Stimulated activated CD8-positive, alpha-beta memory T cell treated with anti-CD3 and anti-CD28 coated beads, Interleukin-7, amount 100 ng/mL, for 1 hour (primary cell): ENCODE results near the gene TMEM45B.
A peak's percentile ranks its signal among the peaks of the same experiment; 100 is the strongest.
"Not testable (repeated sequence)": the region's sequence is repeated elsewhere in the genome, so short reads cannot be mapped to it uniquely, and the experiment has no call there.

Experiments
- DNase-seq, 2 donors: peaks; one replicate each; pipeline ENCODE4 v3.0.0-alpha.2; 2020; ENCODE audit warnings: low read depth in 2 of 2

TMEM45B gene

GRCh38 chr11:129808241-129808640 is 7.4 kb upstream of the TMEM45B start:
- not testable (repeated sequence) for DNase-seq

GRCh38 chr11:129813231-129813791 is 2.3 kb upstream of the TMEM45B start:
- DNase-seq = no peak

GRCh38 chr11:129814244-129815014 is 1.2 kb upstream of the TMEM45B start:
- DNase-seq = peak in 1 of 2 donors; percentile 42

GRCh38 chr11:129817534-129818051 is 1.9 kb downstream of the TMEM45B start:
- no peak for DNase-seq

- not testable (repeated sequence) for DNase-seq
Measured at GRCh38 chr11:129818236-129818635, 2.6 kb downstream of the TMEM45B start.

GRCh38 chr11:129819237-129819636 is 3.6 kb downstream of the TMEM45B start:
- no peak for DNase-seq

GRCh38 chr11:129820228-129820627 is 4.6 kb downstream of the TMEM45B start:
- not testable (repeated sequence) for DNase-seq

GRCh38 chr11:129823281-129823680 is 7.6 kb downstream of the TMEM45B start:
- DNase-seq = not testable (repeated sequence)

- DNase-seq = not testable (repeated sequence)
Measured at GRCh38 chr11:129823799-129824198, 8.2 kb downstream of the TMEM45B start.

GRCh38 chr11:129825380-129825779 is 9.7 kb downstream of the TMEM45B start:
- DNase-seq = no peak

- no peak for DNase-seq
Measured at GRCh38 chr11:129828301-129828836, 12.7 kb downstream of the TMEM45B start.

- not testable (repeated sequence) for DNase-seq
Measured at GRCh38 chr11:129829497-129829896, 13.8 kb downstream of the TMEM45B start.

- DNase-seq = not testable (repeated sequence)
Measured at GRCh38 chr11:129831227-129831626, 15.6 kb downstream of the TMEM45B start.

GRCh38 chr11:129833260-129833659 is 17.6 kb downstream of the TMEM45B start:
- DNase-seq = not testable (repeated sequence)

- DNase-seq = not testable (repeated sequence)
Measured at GRCh38 chr11:129836423-129836891, 20.8 kb downstream of the TMEM45B start.

GRCh38 chr11:129836979-129837378 is 21.3 kb downstream of the TMEM45B start:
- DNase-seq = no peak

- DNase-seq = no peak
Measured at GRCh38 chr11:129840236-129840635, 24.6 kb downstream of the TMEM45B start.

- no peak for DNase-seq
Measured at GRCh38 chr11:129842138-129842537, 26.5 kb downstream of the TMEM45B start.

- no peak for DNase-seq
Measured at GRCh38 chr11:129846508-129847335, 31.1 kb downstream of the TMEM45B start.

GRCh38 chr11:129847361-129847760 is 31.7 kb downstream of the TMEM45B start:
- not testable (repeated sequence) for DNase-seq

GRCh38 chr11:129849447-129850130 is 33.9 kb downstream of the TMEM45B start:
- no peak for DNase-seq
